H1 (cell line): ENCODE data around the gene BCAS1. TPM values are rescaled to one million over a fixed set of nuclear protein-coding genes. Genes with fewer than 3 reads are reported as not detected.

Source experiments
- CTCF ChIA-PET: fragments of 300-600 bp; sonication (Branson Sonifier 250); formaldehyde crosslinking; loops from one replicate; lab custom pipeline; 2021; ENCODE audit not compliant: partially characterized antibody; lab: Charles Lee
- POLR2A ChIA-PET: fragments of 300-600 bp; sonication (Branson Sonifier 250); formaldehyde crosslinking; loops from one replicate; lab custom pipeline; 2021; ENCODE audit warnings: inconsistent platforms; ENCODE audit not compliant: partially characterized antibody; lab: Charles Lee
- DNase-seq, 2 experiments: peaks; one replicate each; pipeline versions ENCODE4 v3.0.0 to v3.0.0-alpha.2; 2010 to 2022; ENCODE audit warnings: low spot score in 2 of 2, low read depth in 1 of 2, mixed read lengths in 1 of 2
- FAIRE-seq: peaks from 2 replicates; lab custom pipeline; 2011; peaks lifted over from hg19 to GRCh38; lab: Jason Lieb, UNC
- H2AFZ ChIP-seq: 2 replicates; pipeline ENCODE4 v1.8.1; 2012; ENCODE audit warnings: low read length, inconsistent platforms
- H2AK5ac ChIP-seq: 2 replicates; pipeline ENCODE4 v1.6.1; 2013; ENCODE audit warnings: low read depth, low read length
- H2BK120ac ChIP-seq: replicated peaks from 2 replicates; pipeline ENCODE3; 2013; ENCODE audit warnings: low read depth, low read length, inconsistent platforms
- H2BK12ac ChIP-seq: 2 replicates; pipeline ENCODE4 v1.6.1; 2013; ENCODE audit warnings: low read depth, low read length
- H2BK15ac ChIP-seq: 2 replicates; pipeline ENCODE4 v1.6.1; 2013; ENCODE audit warnings: low read length
- H2BK20ac ChIP-seq: 2 replicates; pipeline ENCODE4 v1.6.1; 2013; ENCODE audit warnings: low read length
- H2BK5ac ChIP-seq: 2 replicates; pipeline ENCODE4 v1.6.1; 2013; ENCODE audit warnings: low read depth, low read length
- H3K14ac ChIP-seq: 2 replicates; pipeline ENCODE4 v1.6.1; 2013; ENCODE audit warnings: inconsistent platforms; ENCODE audit not compliant: insufficient read length
- H3K18ac ChIP-seq: 2 replicates; pipeline ENCODE4 v1.6.1; 2013; ENCODE audit warnings: low read length; ENCODE audit errors: extremely low read depth
- H3K23ac ChIP-seq: 2 replicates; pipeline ENCODE4 v1.6.1; 2013; ENCODE audit warnings: inconsistent platforms; ENCODE audit not compliant: insufficient read length
- H3K23me2 ChIP-seq: 2 replicates; pipeline ENCODE4 v1.6.1; 2013; ENCODE audit warnings: low read depth, low read length
- H3K27ac ChIP-seq: 2 replicates; pipeline ENCODE4 v1.6.1; 2011; ENCODE audit warnings: low read depth, low read length, inconsistent platforms
- H3K27me3 ChIP-seq, 4 experiments: replicated peaks in 1 of 4; 1 replicate in 1 of 4; 2 replicates in 3 of 4; pipeline versions ENCODE4 v1.6.1 to v1.8.1; 2011 to 2013; ENCODE audit warnings: low read length in 3 of 4, mild to moderate bottlenecking in 3 of 4, inconsistent platforms in 2 of 4, mixed read lengths in 2 of 4, moderate library complexity in 1 of 4; ENCODE audit not compliant: control insufficient read depth in 3 of 4, insufficient read depth in 3 of 4; ENCODE audit errors: extremely low read depth in 1 of 4
- H3K36me3 ChIP-seq, 4 experiments: 2 replicates each; pipeline versions ENCODE4 v1.6.1 to v1.8.1; 2011 to 2013; ENCODE audit warnings: mild to moderate bottlenecking in 4 of 4, low read length in 3 of 4, moderate library complexity in 2 of 4, control low read depth in 1 of 4, inconsistent platforms in 1 of 4; ENCODE audit not compliant: insufficient read depth in 4 of 4, control insufficient read depth in 2 of 4
- H3K4ac ChIP-seq: replicated peaks from 2 replicates; pipeline ENCODE3; 2013; ENCODE audit warnings: low read length, low read depth, mixed read lengths, inconsistent platforms; ENCODE audit not compliant: insufficient read length
- H3K4me1 ChIP-seq, 4 experiments: replicated peaks in 1 of 4; 1 replicate in 1 of 4; 2 replicates in 3 of 4; pipeline versions ENCODE4 v1.6.1 to v1.8.1; 2011 to 2013; ENCODE audit warnings: low read length in 3 of 4, inconsistent platforms in 2 of 4, mixed read lengths in 1 of 4; ENCODE audit not compliant: insufficient read depth in 4 of 4, control insufficient read depth in 3 of 4
- H3K4me2 ChIP-seq, 2 experiments: 2 replicates each; pipeline versions ENCODE4 v1.6.1 to v1.8.1; 2011 to 2013; ENCODE audit warnings: low read depth in 2 of 2, low read length in 2 of 2, control low read depth in 1 of 2, inconsistent platforms in 1 of 2, mild to moderate bottlenecking in 1 of 2; ENCODE audit not compliant: insufficient read depth in 1 of 2
- H3K4me3 ChIP-seq, 4 experiments: fragments of 200-600, 300-600 bp in 1 of 4; sonication (generic), shearing (Covaris generic), sonication (Bioruptor Twin) in 1 of 4; 2 replicates each; pipeline versions ENCODE4 v1.5.1 to v1.8.1; 2011 to 2016; ENCODE audit warnings: low read length in 4 of 4, low read depth in 3 of 4, control low read depth in 2 of 4, inconsistent platforms in 2 of 4, mild to moderate bottlenecking in 2 of 4, mixed read lengths in 1 of 4, moderate library complexity in 1 of 4; ENCODE audit not compliant: insufficient read depth in 2 of 4; ENCODE audit errors: extremely low read depth in 1 of 4
- H3K56ac ChIP-seq: replicated peaks from 2 replicates; pipeline ENCODE3; 2013; ENCODE audit warnings: low read depth, mild to moderate bottlenecking, mixed read lengths, low read length, inconsistent platforms; ENCODE audit not compliant: insufficient read length
- H3K79me1 ChIP-seq: 2 replicates; pipeline ENCODE4 v1.6.1; 2013; ENCODE audit warnings: low read depth, low read length, control low read depth
- H3K79me2 ChIP-seq, 2 experiments: 2 replicates each; pipeline versions ENCODE4 v1.6.1 to v1.8.1; 2012 to 2013; ENCODE audit warnings: low read length in 2 of 2, mild to moderate bottlenecking in 2 of 2, inconsistent platforms in 1 of 2; ENCODE audit not compliant: insufficient read depth in 2 of 2, control insufficient read depth in 1 of 2
- H3K9ac ChIP-seq, 4 experiments: replicated peaks in 1 of 4; 1 replicate in 1 of 4; 2 replicates in 3 of 4; pipeline versions ENCODE4 v1.6.1 to v1.8.1; 2011 to 2013; ENCODE audit warnings: low read depth in 3 of 4, low read length in 3 of 4, control low read depth in 2 of 4, mild to moderate bottlenecking in 2 of 4, moderate library complexity in 2 of 4, inconsistent platforms in 1 of 4; ENCODE audit errors: extremely low read depth in 1 of 4
- H3K9me3 ChIP-seq, 2 experiments: 2 replicates each; pipeline versions ENCODE4 v1.6.1 to v1.8.1; 2012 to 2013; ENCODE audit warnings: mild to moderate bottlenecking in 2 of 2, moderate library complexity in 2 of 2, control low read depth in 1 of 2, inconsistent platforms in 1 of 2, low read depth in 1 of 2, low read length in 1 of 2, mixed read lengths in 1 of 2; ENCODE audit not compliant: insufficient read depth in 2 of 2
- H4K20me1 ChIP-seq, 2 experiments: replicated peaks in 1 of 2; 2 replicates each; pipeline versions ENCODE3 to v1.8.1; 2011 to 2013; ENCODE audit warnings: inconsistent platforms in 2 of 2, low read length in 2 of 2, mild to moderate bottlenecking in 1 of 2; ENCODE audit not compliant: insufficient read depth in 2 of 2, control insufficient read depth in 1 of 2
- H4K5ac ChIP-seq: 2 replicates; pipeline ENCODE4 v1.6.1; 2013; ENCODE audit warnings: low read length, low read depth, mixed read lengths, inconsistent platforms; ENCODE audit not compliant: insufficient read length
- H4K8ac ChIP-seq: 2 replicates; pipeline ENCODE4 v1.8.0; 2013; ENCODE audit warnings: mild to moderate bottlenecking, moderate library complexity, low read length, inconsistent platforms; ENCODE audit not compliant: insufficient read depth; ENCODE audit errors: extremely low read depth
- H4K91ac ChIP-seq: replicated peaks from 2 replicates; pipeline ENCODE3; 2013; ENCODE audit warnings: low read length, mixed read lengths, inconsistent platforms; ENCODE audit not compliant: insufficient read length
- ASH2L ChIP-seq: fragments of 200-600, 300-600 bp; sonication (generic); IDR thresholded peaks from one replicate; pipeline ENCODE4 v1.7.1; 2017; ENCODE audit warnings: low read length
- BCL11A ChIP-seq, 2 experiments: IDR thresholded peaks; one replicate each; pipeline ENCODE4 v1.6.1; 2011; ENCODE audit warnings: low read depth in 2 of 2, low read length in 2 of 2, mild to moderate bottlenecking in 2 of 2
- CREB1 ChIP-seq: IDR thresholded peaks from 2 replicates; pipeline ENCODE4 v1.6.1; 2012; ENCODE audit warnings: inconsistent platforms
- CTBP2 ChIP-seq: IDR thresholded peaks from 2 replicates; pipeline ENCODE4 v1.7.0; 2011; ENCODE audit warnings: borderline replicate concordance, mild to moderate bottlenecking, moderate library complexity, mixed read lengths, low read length; ENCODE audit not compliant: insufficient read depth, insufficient read length
- GABPA ChIP-seq: IDR thresholded peaks from 2 replicates; pipeline ENCODE4 v1.6.1; 2011; ENCODE audit warnings: mild to moderate bottlenecking, low read length, moderate library complexity, borderline replicate concordance; ENCODE audit not compliant: insufficient read depth
- KDM1A ChIP-seq: fragments of 200-600, 300-600 bp; sonication (generic); IDR thresholded peaks from 2 replicates; pipeline ENCODE4 v1.7.1; 2016; ENCODE audit warnings: mild to moderate bottlenecking, low read length, borderline replicate concordance
- KDM4A ChIP-seq: IDR thresholded peaks from one replicate; pipeline ENCODE4 v1.7.1; 2012; ENCODE audit warnings: low read depth, mild to moderate bottlenecking, moderate library complexity, low read length, inconsistent platforms; ENCODE audit not compliant: severe bottlenecking
- MAX ChIP-seq: IDR thresholded peaks from 2 replicates; pipeline ENCODE4 v1.6.1; 2012; ENCODE audit warnings: inconsistent platforms
- RNF2 ChIP-seq: fragments of 200-900, 300-1000 bp; sonication (generic); IDR thresholded peaks from 2 replicates; pipeline ENCODE4 v1.7.1; 2016; ENCODE audit warnings: borderline replicate concordance, low read depth, mild to moderate bottlenecking, antibody characterized with exemption, low read length; ENCODE audit not compliant: poor library complexity, severe bottlenecking; ENCODE audit errors: missing control alignments
- SIRT6 ChIP-seq: IDR thresholded peaks from one replicate; pipeline ENCODE4 v1.7.1; 2012; ENCODE audit warnings: low read length, inconsistent platforms
- SRF ChIP-seq: IDR thresholded peaks from 2 replicates; pipeline ENCODE4 v1.6.1; 2011; ENCODE audit warnings: mild to moderate bottlenecking, low read depth, low read length, moderate library complexity
- TAF7 ChIP-seq: optimal IDR thresholded peaks from 2 replicates; pipeline ENCODE3; 2011; ENCODE audit warnings: low read depth, mild to moderate bottlenecking, inconsistent platforms, low read length, moderate library complexity, borderline replicate concordance
- TBP ChIP-seq: IDR thresholded peaks from 2 replicates; pipeline ENCODE4 v1.6.1; 2011; ENCODE audit warnings: low read depth, low read length, improper control_type of control experiment
- TEAD4 ChIP-seq: IDR thresholded peaks from 2 replicates; pipeline ENCODE4 v1.6.1; 2012; ENCODE audit warnings: low read depth, low read length, inconsistent platforms, mixed read lengths
- WGBS, 2 experiments: shearing (Covaris generic) in 1 of 2; methylation state at CpG; one replicate each; pipeline versions ENCODE4 v1.1.6 to v1.1.7; 2013 to 2015; ENCODE audit warnings: low lambda C conversion rate in 2 of 2, mixed read lengths in 2 of 2, inconsistent platforms in 1 of 2, low coverage in 1 of 2, missing lambda C conversion rate in 1 of 2; ENCODE audit not compliant: insufficient replicate concordance in 2 of 2, insufficient coverage in 1 of 2, insufficient read length in 1 of 2; ENCODE audit errors: extremely low coverage in 1 of 2, missing lambda C conversion rate in 1 of 2; 5-methylcytosine and 5-hydroxymethylcytosine counted together
- polyA plus RNA-seq, 7 experiments: library from polyadenylated mRNA; depleted of rRNA in 3 of 7; stranded (reverse) in 5 of 7; unstranded in 2 of 7; fragments of >200 nt in 5 of 7; fragments of 200-250 nt in 2 of 7; gene quantifications; 1 replicate in 5 of 7; 2 replicates in 1 of 7; 4 replicates in 1 of 7; pipeline versions ENCODE4 v1.2.1 to v1.2.3, GENCODE V29; 2011 to 2013; ENCODE audit warnings: missing spikeins in 2 of 7, mixed read lengths in 2 of 7
- total RNA-seq: library from RNA; stranded (reverse); fragmentation: NEBNext Ultra II Directional; extraction: Animal tissue kit (Norgen Biotek cat#: 25700); gene quantifications from 2 replicates; pipeline ENCODE4 v1.2.1, GENCODE V29; 2021

Gene BCAS1
- total and polyA plus RNA-seq, 2 of the 8 experiments (the other 6 are each of a cell fraction or from before 2014, with no cell fraction given) = 0.06 to 0.19 TPM

GRCh38 chr20:54102543-54102942, 32.1 kb upstream of the BCAS1 start:
- no peak overlapping the region for H3K4me3 ChIP-seq
- no peak overlapping the region for H2BK20ac ChIP-seq
- H3K9ac ChIP-seq = no peak overlapping the region
- no peak overlapping the region for H2AK5ac ChIP-seq
- no peak overlapping the region for H3K23ac ChIP-seq
- no peak overlapping the region for H4K5ac ChIP-seq
- H3K23me2 ChIP-seq = no peaks in the 10 kb centered on the region
- H2BK5ac ChIP-seq = no peak overlapping the region
- FAIRE-seq = no peak
- H3K79me1 ChIP-seq = no peaks in the 10 kb centered on the region
- no peak overlapping the region for H2BK120ac ChIP-seq
- no peak overlapping the region for H4K91ac ChIP-seq
- no peaks in the 10 kb centered on the region for H3K36me3 ChIP-seq
- H2BK15ac ChIP-seq = no peak overlapping the region
- no peak overlapping the region for H3K18ac ChIP-seq
- 88% methylated on average over 2 of the region's 2 CpGs; no CpG with 5 or more reads in 1 of the 2 experiments for WGBS, 2 experiments
- no peak overlapping the region for H4K8ac ChIP-seq
- H3K27ac ChIP-seq = no peak overlapping the region
- H3K4me2 ChIP-seq = no peak overlapping the region
- no peak overlapping the region for H3K14ac ChIP-seq
- H2AFZ ChIP-seq = no peak overlapping the region
- no peak for DNase-seq
- no peaks in the 10 kb centered on the region for H3K4me1 ChIP-seq
- no peak overlapping the region for H3K4ac ChIP-seq
- H3K27me3 ChIP-seq = peaks cover 0 to 1% (median 0%) of the 10 kb centered on the region in 4 experiments; a peak in 1 of 7 replicates
- H3K56ac ChIP-seq = no peak overlapping the region
- ChIA-PET CTCF (interaction anchor here (0.7 to 19.2 kb wide), 20 partner anchors 9 to 545 kb away, joined by 3 to 591 read pairs (median 9); partner anchors contain the start of genes CYP24A1 and PFDN4), POLR2A (no interaction called here)
- H4K20me1 ChIP-seq = no peaks in the 10 kb centered on the region
- no peaks in the 10 kb centered on the region for H3K79me2 ChIP-seq
- H2BK12ac ChIP-seq = no peak overlapping the region
- no peaks in the 10 kb centered on the region for H3K9me3 ChIP-seq
- TF ChIP-seq ASH2L = no peak
- no peak for TF ChIP-seq MAX
- no peak for TF ChIP-seq TAF7
- no peak for TF ChIP-seq TBP
- no peak for TF ChIP-seq KDM4A
- TF ChIP-seq SIRT6 = no peak
- no peak for TF ChIP-seq RNF2
- no peak for TF ChIP-seq SRF
- no peak for TF ChIP-seq KDM1A
- TF ChIP-seq BCL11A (IDR thresholded peaks at IDR 0.05; ENCODE audit: low read depth in 2 of 2, low read length in 2 of 2) = no peak
- TF ChIP-seq TEAD4 = no peak
- TF ChIP-seq CTBP2 = no peak
- TF ChIP-seq CREB1 = no peak
- no peak for TF ChIP-seq GABPA
